ENCODE results near the gene CDON. TPM values are rescaled to one million over a fixed set of nuclear protein-coding genes. Genes with fewer than 3 reads are reported as not detected.

CDON gene
- total RNA-seq, 2 donors from 2014 or later, result 17.6 to 21.9 TPM

DNA sequence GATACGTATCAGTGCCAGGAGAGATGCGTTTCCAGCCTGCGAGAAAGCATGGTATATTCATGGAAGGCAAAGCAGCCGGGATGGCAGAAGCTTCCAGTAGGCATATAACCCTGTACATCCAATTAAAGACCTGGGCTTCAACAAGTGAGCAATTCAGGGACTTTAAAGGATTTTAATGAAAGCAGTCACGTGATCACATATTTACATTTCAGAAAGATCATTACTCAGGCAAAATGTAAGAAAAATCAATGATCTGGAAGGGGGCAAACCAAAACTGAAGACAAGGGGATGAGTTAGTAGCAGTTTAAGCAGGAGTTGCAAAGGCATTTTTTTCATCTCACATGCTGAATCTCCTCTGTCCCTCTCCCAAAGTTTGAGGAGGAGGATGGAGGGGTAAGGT is 7.8 kb downstream of the CDON start:
- Histone ChIP-seq H3K27me3 (no peaks in the 10 kb centered on the region), H3K4me1 (no peaks in the 10 kb centered on the region), H3K36me3 (no peaks in the 10 kb centered on the region), H3K27ac (no peak overlapping the region), H3K4me3 (no peak overlapping the region), H3K9me3 (no peaks in the 10 kb centered on the region)
- no peak for DNase-seq (ENCODE audit: low spot score)
- TF ChIP-seq, protein P1, sequence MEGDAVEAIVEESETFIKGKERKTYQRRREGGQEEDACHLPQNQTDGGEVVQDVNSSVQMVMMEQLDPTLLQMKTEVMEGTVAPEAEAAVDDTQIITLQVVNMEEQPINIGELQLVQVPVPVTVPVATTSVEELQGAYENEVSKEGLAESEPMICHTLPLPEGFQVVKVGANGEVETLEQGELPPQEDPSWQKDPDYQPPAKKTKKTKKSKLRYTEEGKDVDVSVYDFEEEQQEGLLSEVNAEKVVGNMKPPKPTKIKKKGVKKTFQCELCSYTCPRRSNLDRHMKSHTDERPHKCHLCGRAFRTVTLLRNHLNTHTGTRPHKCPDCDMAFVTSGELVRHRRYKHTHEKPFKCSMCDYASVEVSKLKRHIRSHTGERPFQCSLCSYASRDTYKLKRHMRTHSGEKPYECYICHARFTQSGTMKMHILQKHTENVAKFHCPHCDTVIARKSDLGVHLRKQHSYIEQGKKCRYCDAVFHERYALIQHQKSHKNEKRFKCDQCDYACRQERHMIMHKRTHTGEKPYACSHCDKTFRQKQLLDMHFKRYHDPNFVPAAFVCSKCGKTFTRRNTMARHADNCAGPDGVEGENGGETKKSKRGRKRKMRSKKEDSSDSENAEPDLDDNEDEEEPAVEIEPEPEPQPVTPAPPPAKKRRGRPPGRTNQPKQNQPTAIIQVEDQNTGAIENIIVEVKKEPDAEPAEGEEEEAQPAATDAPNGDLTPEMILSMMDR (IDR thresholded peaks at IDR 0.05), result no peak

DNA sequence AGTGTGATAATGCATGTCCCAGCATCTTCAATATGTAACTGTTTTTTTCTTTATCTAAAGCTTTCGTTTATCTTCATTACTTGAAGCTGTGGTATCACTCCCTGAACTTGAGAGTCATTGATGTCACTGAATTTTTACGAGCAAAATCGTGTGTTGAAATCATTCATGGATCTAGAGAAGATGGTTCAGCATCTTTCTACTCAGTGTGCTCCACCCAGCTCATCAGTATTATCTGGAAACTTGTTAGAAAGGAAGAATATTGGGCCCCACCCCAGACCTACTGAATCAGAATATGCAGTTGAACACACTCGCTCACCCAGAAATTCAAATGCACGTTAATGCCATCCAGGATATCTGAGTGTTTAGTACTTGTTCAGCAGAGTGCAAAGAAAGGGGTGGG is 8.3 kb downstream of the CDON start:
- TF ChIP-seq, protein P1 (IDR thresholded peaks at IDR 0.05), result no peak
- Histone ChIP-seq H3K9me3 (no peaks in the 10 kb centered on the region), H3K36me3 (no peaks in the 10 kb centered on the region), H3K27me3 (no peaks in the 10 kb centered on the region), H3K4me3 (no peak overlapping the region), H3K4me1 (no peaks in the 10 kb centered on the region), H3K27ac (no peak overlapping the region)
- DNase-seq (ENCODE audit: low spot score), result no peak

DNA sequence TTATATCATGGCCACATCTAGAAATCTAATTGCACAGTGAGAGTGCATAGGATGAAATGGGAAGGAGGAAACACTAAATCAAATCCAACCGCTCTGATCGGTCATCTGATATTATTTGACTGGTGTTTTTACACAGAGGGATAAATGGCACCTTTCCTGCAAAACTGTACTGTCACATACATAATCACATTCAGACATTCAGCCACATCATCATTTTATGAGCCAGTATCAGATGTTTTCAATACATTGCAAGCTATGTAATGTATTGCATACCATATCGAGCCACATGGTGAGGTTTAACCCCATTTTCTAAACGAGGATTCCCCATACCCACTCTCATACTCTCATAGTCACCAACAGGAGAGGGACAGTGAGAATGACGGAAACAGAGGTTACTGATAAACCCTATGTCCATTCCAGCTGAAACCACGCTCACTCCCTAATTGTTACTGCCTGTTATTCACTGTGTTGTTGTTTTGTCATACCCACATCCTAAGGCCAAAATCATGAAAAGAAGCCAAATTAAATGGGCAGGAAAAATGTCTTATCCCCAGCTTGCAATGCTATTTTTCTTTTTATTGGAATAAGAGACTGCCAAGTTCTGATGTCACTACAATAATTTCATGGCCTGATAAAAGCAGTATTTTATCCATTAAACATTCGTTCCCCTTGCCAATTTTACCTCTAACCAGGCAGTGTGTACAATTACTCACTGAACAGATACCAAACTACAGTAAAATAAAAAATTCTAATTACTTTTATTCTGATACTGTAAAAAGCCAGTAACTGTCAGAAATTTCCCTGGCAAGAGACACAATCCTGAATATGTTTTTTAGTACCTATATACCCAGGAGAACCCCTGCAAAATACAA is 9.0 kb downstream of the CDON start:
- Histone ChIP-seq H3K27me3 (no peaks in the 10 kb centered on the region), H3K4me3 (no peak overlapping the region), H3K36me3 (no peaks in the 10 kb centered on the region), H3K9me3 (no peaks in the 10 kb centered on the region), H3K27ac (no peak overlapping the region), H3K4me1 (no peaks in the 10 kb centered on the region)
- no peak for DNase-seq (ENCODE audit: low spot score)
- TF ChIP-seq, protein P1 (IDR thresholded peaks at IDR 0.05), result no peak

DNA sequence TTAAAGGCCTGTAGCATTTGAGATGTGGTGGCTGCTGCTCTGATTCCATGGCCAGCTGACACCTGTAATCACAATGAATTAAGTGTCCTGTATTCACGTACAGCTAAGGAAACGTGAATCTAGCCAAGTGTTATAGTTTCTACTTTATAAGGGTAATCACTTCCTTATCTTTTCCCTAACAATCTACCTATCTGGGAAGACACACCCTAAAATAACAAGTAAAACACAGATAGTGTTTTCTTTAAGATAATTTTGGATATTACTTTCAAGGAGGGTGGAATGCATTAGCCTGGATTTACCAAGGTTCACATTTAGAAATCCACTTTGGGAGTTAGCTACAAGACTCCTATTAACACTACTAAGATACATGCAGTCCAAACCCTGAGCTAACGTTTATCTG is 11.5 kb downstream of the CDON start:
- no peak overlapping the region for H3K27ac ChIP-seq
- TF ChIP-seq, protein P1 (IDR thresholded peaks at IDR 0.05), result no peak
- no peak overlapping the region for H3K4me3 ChIP-seq
- H3K36me3 ChIP-seq, result no peaks in the 10 kb centered on the region
- no peak for DNase-seq (ENCODE audit: low spot score)
- H3K4me1 ChIP-seq, result peaks cover 0 to 6% of the 10 kb centered on the region in 2 donors
- H3K9me3 ChIP-seq, result no peaks in the 10 kb centered on the region
- no peaks in the 10 kb centered on the region for H3K27me3 ChIP-seq

DNA sequence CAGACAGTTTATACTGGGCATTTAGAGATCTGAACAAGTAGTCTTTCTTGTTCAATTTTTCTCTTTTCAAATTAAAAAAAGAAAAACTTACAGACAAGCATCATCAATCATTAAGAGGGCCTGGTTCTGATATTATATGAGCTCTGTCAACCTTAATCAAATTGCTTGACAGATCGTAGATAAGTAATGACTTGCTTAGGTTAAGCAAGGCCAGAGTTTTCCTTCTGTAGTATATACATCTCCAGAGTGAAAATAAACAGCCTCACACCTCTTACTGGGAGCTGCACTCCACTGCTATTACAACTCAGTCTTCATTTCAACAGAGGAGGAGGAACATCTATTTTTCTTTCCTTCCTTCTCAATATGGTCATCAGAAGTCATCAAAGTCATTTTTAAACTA is 13.5 kb downstream of the CDON start:
- TF ChIP-seq, protein P1 (IDR thresholded peaks at IDR 0.05), result no peak
- Histone ChIP-seq H3K4me1 (peaks cover 0 to 6% of the 10 kb centered on the region in 2 donors), H3K36me3 (no peaks in the 10 kb centered on the region), H3K9me3 (no peaks in the 10 kb centered on the region), H3K27ac (no peak overlapping the region), H3K27me3 (no peaks in the 10 kb centered on the region), H3K4me3 (no peak overlapping the region)
- DNase-seq (ENCODE audit: low spot score), result no peak

All from right atrium auricular region (tissue), 2 donors.